ENCODE data around the gene STXBP6. TPM values are rescaled to one million over a fixed set of nuclear protein-coding genes. Genes with fewer than 3 reads are reported as not detected.
"Not testable (repeated sequence)": the region's sequence is repeated elsewhere in the genome, so short reads cannot be mapped to it uniquely, and the experiment has no call there.

Gene STXBP6
- total RNA-seq, 1 donor from 2014 or later = 0.63 TPM

DNA sequence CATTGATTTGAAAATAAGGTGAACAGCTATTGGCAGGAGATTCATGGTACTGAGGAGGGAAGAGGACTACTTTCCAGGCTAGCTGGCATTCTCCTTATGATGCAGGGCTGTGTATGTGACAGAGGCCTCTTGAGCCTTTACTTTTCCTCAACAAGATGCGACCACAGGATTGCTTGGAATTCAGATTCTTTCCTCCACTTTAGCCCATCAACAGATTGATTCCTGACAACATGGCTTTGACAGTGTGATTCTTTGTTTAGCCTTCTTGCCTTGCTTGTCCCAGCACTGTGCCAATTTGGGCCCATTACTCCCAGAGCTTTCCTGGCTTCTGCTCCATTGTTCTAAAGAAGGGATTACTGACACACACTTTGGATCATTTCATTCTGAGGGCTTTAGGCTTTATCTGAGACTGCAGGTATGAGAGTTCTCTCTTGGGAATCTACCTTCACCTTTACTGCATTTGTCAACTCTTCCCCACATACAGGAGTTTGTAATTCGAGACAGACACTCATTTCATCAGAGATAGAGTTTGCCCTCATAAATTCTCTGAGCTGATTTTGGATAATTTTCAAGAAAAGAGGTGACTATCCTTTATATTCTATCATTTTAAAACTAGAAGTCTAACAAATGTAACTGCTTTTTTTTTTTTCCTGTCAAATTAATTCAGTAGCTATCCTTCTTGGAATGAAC lies 209.6 kb downstream of the STXBP6 start:
- TF ChIP-seq, protein P1, sequence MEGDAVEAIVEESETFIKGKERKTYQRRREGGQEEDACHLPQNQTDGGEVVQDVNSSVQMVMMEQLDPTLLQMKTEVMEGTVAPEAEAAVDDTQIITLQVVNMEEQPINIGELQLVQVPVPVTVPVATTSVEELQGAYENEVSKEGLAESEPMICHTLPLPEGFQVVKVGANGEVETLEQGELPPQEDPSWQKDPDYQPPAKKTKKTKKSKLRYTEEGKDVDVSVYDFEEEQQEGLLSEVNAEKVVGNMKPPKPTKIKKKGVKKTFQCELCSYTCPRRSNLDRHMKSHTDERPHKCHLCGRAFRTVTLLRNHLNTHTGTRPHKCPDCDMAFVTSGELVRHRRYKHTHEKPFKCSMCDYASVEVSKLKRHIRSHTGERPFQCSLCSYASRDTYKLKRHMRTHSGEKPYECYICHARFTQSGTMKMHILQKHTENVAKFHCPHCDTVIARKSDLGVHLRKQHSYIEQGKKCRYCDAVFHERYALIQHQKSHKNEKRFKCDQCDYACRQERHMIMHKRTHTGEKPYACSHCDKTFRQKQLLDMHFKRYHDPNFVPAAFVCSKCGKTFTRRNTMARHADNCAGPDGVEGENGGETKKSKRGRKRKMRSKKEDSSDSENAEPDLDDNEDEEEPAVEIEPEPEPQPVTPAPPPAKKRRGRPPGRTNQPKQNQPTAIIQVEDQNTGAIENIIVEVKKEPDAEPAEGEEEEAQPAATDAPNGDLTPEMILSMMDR (conservative IDR thresholded peaks at IDR 0.05; ENCODE audit: low read depth, low read length) = no peak
- DNase-seq (ENCODE audit: low read depth) = no peak

GRCh38 chr14:24839617-24840203 lies 210.2 kb downstream of the STXBP6 start:
- DNase-seq (ENCODE audit: low read depth) = no peak
- TF ChIP-seq, protein P1 (conservative IDR thresholded peaks at IDR 0.05; ENCODE audit: low read depth, low read length) = no peak
- no peak overlapping the region for H3K4me3 ChIP-seq (ENCODE audit: low read depth, low read length)

More for the DNA sequence above, 209.6 kb downstream of the STXBP6 start:
- no peak overlapping the region for H3K4me3 ChIP-seq (ENCODE audit: low read depth, low read length)

- no peak overlapping the region for H3K4me3 ChIP-seq (ENCODE audit: low read depth, low read length)
- TF ChIP-seq, protein P1 (conservative IDR thresholded peaks at IDR 0.05; ENCODE audit: low read depth, low read length) = no peak
Measured at GRCh38 chr14:24838945-24839616, 210.9 kb downstream of the STXBP6 start.

GRCh38 chr14:24837280-24838046 lies 212.5 kb downstream of the STXBP6 start:
- no peak for DNase-seq (ENCODE audit: low read depth)
- TF ChIP-seq, protein P1 (conservative IDR thresholded peaks at IDR 0.05; ENCODE audit: low read depth, low read length) = no peak
- no peak overlapping the region for H3K4me3 ChIP-seq (ENCODE audit: low read depth, low read length)

More at GRCh38 chr14:24838945-24839616, 210.9 kb downstream of the STXBP6 start:
- DNase-seq (ENCODE audit: low read depth) = no peak

DNA sequence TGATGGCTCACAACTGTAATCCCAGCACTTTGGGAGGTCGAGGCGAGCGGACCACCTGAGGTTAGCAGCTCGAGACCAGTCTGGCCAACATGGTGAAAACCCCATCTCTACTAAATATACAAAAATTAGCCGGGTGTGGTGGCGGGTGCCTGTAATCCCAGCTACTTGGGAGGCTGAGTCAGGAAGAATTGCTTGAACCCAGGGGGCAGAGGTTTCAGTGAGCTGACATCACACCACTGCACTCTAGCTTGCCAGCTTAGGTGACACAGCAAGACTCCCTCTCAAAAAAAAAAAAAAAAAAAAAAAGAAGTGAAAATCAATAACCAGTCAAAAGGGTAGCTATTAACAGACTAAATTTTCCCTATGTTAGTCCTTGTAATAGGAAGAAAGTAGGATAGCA lies 213.6 kb downstream of the STXBP6 start:
- not testable (repeated sequence) for DNase-seq (ENCODE audit: low read depth)

GRCh38 chr14:24834956-24835355 lies 215.0 kb downstream of the STXBP6 start:
- DNase-seq (ENCODE audit: low read depth) = no peak
- TF ChIP-seq, protein P1 (conservative IDR thresholded peaks at IDR 0.05; ENCODE audit: low read depth, low read length) = no peak
- no peak overlapping the region for H3K4me3 ChIP-seq (ENCODE audit: low read depth, low read length)

More for the DNA sequence above, 213.6 kb downstream of the STXBP6 start:
- not testable (repeated sequence) for H3K4me3 ChIP-seq (ENCODE audit: low read depth, low read length)

DNA sequence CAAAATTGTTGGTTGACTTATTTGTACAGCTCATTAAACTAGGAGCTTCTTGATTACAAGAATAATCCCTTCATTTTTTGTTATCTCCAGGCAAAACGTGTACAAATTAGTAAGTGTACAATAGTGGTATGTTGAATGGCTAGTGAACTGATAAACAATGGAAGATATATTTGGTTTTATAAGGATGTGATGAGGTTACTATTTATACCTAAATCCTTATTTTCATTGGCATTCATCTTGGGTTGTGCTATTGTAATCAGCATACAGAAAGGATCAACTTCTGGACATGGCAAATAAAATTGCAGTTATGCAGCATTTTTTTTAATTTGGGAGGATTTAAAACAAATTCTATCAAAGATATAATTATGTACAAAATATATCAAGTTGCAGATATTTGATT lies 216.6 kb downstream of the STXBP6 start:
- H3K4me3 ChIP-seq (ENCODE audit: low read depth, low read length) = no peak overlapping the region
- no peak for DNase-seq (ENCODE audit: low read depth)
- TF ChIP-seq, protein P1 (conservative IDR thresholded peaks at IDR 0.05; ENCODE audit: low read depth, low read length) = no peak
